PC-3 (cell line): ENCODE data around the gene UQCRQ. TPM values are rescaled to one million over a fixed set of nuclear protein-coding genes. Genes with fewer than 3 reads are reported as not detected.

ENCODE experiments used
- ATAC-seq: fragments of 200-7000 bp; cut with Tn5 transposase; 2 replicates; pipeline ENCODE4 v1.9.1; 2020; ENCODE audit warnings: mild to moderate bottlenecking, moderate library complexity
- BruUV-seq: library from RNA; stranded (reverse); fragments of 400-500 nt; replicated peaks from 2 replicates; lab custom pipeline; 2021; lab: Mats Ljungman, UMichigan
- CTCF ChIA-PET: fragments of 300-600 bp; sonication (Branson Sonifier 250); formaldehyde crosslinking; loops from one replicate; lab custom pipeline; 2022; ENCODE audit warnings: antibody characterized with exemption; lab: Charles Lee
- POLR2A ChIA-PET: fragments of 300-600 bp; sonication (Branson Sonifier 250); formaldehyde crosslinking; loops from one replicate; lab custom pipeline; 2022; ENCODE audit warnings: antibody characterized with exemption; ENCODE audit not compliant: unreplicated experiment; lab: Charles Lee
- DNase-seq: peaks from one replicate; pipeline ENCODE4 v3.0.0-alpha.2; 2015
- H2AFZ ChIP-seq: fragments of 300-600 bp; sonication (generic); 2 replicates; pipeline ENCODE4 v1.6.0; 2016; ENCODE audit warnings: antibody characterized with exemption, low read length
- H3F3A ChIP-seq: fragments of 300-600 bp; sonication (generic); one replicate; pipeline ENCODE4 v1.6.0; 2017; ENCODE audit warnings: antibody characterized with exemption, low read length, control low read depth, mild to moderate bottlenecking; ENCODE audit not compliant: unreplicated experiment
- H3K27ac ChIP-seq: fragments of 300-600 bp; sonication (generic); 2 replicates; pipeline ENCODE4 v1.5.1; 2016; ENCODE audit warnings: mild to moderate bottlenecking, low read length
- H3K27me3 ChIP-seq: fragments of 300-600 bp; sonication (generic); 2 replicates; pipeline ENCODE4 v1.6.1; 2016; ENCODE audit warnings: low read length, mixed read lengths
- H3K36me3 ChIP-seq: fragments of 300-600 bp; sonication (generic); 2 replicates; pipeline ENCODE4 v1.6.1; 2016; ENCODE audit warnings: low read depth, mixed run types, low read length, mixed read lengths
- H3K4me1 ChIP-seq: fragments of 300-600 bp; sonication (generic); 2 replicates; pipeline ENCODE4 v1.5.1; 2016; ENCODE audit warnings: low read length; ENCODE audit not compliant: insufficient read depth
- H3K4me2 ChIP-seq: fragments of 300-600 bp; sonication (generic); 2 replicates; pipeline ENCODE4 v1.6.0; 2016; ENCODE audit warnings: low read length
- H3K4me3 ChIP-seq: fragments of 300-600 bp; sonication (generic); 2 replicates; pipeline ENCODE4 v1.5.1; 2016; ENCODE audit warnings: mild to moderate bottlenecking, low read length, mixed read lengths
- H3K79me2 ChIP-seq: fragments of 300-600 bp; sonication (generic); 2 replicates; pipeline ENCODE4 v1.6.1; 2017; ENCODE audit warnings: low read length, mixed read lengths
- H3K9ac ChIP-seq: fragments of 300-600 bp; sonication (generic); 2 replicates; pipeline ENCODE4 v1.6.0; 2016; ENCODE audit warnings: mild to moderate bottlenecking, low read length
- H3K9me2 ChIP-seq: fragments of 300-600 bp; sonication (generic); replicated peaks from 2 replicates; pipeline ENCODE4 v1.6.1; 2016; ENCODE audit warnings: mixed run types, low read length, mixed read lengths
- H3K9me3 ChIP-seq: fragments of 300-600 bp; sonication (generic); 2 replicates; pipeline ENCODE4 v1.6.1; 2016; ENCODE audit warnings: low read length, mixed read lengths
- H4K20me1 ChIP-seq: fragments of 300-600 bp; sonication (generic); 2 replicates; pipeline ENCODE4 v1.6.1; 2016; ENCODE audit warnings: low read length, mixed read lengths
- EZH2 ChIP-seq: fragments of 300-600 bp; sonication (generic); IDR thresholded peaks from one replicate; pipeline ENCODE4 v1.6.1; 2017; ENCODE audit warnings: antibody characterized with exemption, mild to moderate bottlenecking, low read length; ENCODE audit not compliant: unreplicated experiment
- EZH2phosphoT487 ChIP-seq: fragments of 300-600 bp; sonication (generic); IDR thresholded peaks from 2 replicates; pipeline ENCODE4 v1.6.1; 2018; ENCODE audit warnings: mild to moderate bottlenecking, antibody characterized with exemption, low read length, borderline replicate concordance
- intact Hi-C: fragments of 100-400 bp; cut with micrococcal nuclease; formaldehyde crosslinking; loops from 2 replicates; pipeline ENCODE4 v1.9.0; 2023
- total RNA-seq: library from RNA; depleted of rRNA; stranded (reverse); fragments of >200 nt; gene quantifications from 2 replicates; pipeline ENCODE4 v1.2.3, GENCODE V29; 2014
- TF ChIP-seq, protein P1 (sequence below): fragments of 300-600 bp; sonication (generic); conservative IDR thresholded peaks from 2 replicates; pipeline ENCODE4 v1.5.1; 2017; ENCODE audit warnings: antibody characterized with exemption, low read depth, mild to moderate bottlenecking, low read length

Gene UQCRQ
- total RNA-seq, 1 experiment from 2014 or later, result 198 TPM

DNA sequence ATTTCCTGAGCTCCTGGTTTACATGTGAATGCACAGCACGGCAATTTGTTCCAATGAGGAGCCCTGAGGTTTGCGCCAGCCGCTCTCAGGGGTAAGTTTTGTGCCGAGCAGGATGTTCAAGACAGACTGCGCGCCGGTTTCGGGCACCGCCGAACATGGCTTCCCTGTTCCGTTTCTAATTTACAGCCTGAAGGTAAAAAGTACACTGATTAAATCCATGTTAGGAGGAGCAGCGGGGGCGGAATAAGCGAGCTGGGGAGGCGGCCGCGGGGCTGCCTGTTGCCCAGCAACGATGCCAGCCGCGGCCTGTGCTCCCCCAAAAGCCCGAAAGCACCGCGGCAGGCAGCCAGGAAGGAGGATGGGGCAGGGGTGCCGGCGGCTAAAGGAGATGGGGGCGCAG, 47.0 kb upstream of the UQCRQ start:
- Histone ChIP-seq H4K20me1 (no peaks in the 10 kb centered on the region), H3K4me2 (no peak overlapping the region), H2AFZ (no peak overlapping the region), H3K9me2 (no peaks in the 10 kb centered on the region), H3K4me1 (no peaks in the 10 kb centered on the region), H3K4me3 (no peak overlapping the region), H3K79me2 (no peaks in the 10 kb centered on the region), H3K27ac (no peak overlapping the region), H3K36me3 (no peaks in the 10 kb centered on the region), H3F3A (no peaks in the 10 kb centered on the region), H3K27me3 (no peaks in the 10 kb centered on the region), H3K9me3 (no peaks in the 10 kb centered on the region), H3K9ac (no peak overlapping the region)
- no TSS peak for BruUV-seq
- intact Hi-C loops, result no loop called here
- TF ChIP-seq EZH2, result no peak
- TF ChIP-seq, protein P1, sequence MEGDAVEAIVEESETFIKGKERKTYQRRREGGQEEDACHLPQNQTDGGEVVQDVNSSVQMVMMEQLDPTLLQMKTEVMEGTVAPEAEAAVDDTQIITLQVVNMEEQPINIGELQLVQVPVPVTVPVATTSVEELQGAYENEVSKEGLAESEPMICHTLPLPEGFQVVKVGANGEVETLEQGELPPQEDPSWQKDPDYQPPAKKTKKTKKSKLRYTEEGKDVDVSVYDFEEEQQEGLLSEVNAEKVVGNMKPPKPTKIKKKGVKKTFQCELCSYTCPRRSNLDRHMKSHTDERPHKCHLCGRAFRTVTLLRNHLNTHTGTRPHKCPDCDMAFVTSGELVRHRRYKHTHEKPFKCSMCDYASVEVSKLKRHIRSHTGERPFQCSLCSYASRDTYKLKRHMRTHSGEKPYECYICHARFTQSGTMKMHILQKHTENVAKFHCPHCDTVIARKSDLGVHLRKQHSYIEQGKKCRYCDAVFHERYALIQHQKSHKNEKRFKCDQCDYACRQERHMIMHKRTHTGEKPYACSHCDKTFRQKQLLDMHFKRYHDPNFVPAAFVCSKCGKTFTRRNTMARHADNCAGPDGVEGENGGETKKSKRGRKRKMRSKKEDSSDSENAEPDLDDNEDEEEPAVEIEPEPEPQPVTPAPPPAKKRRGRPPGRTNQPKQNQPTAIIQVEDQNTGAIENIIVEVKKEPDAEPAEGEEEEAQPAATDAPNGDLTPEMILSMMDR, result no peak
- no peak for TF ChIP-seq EZH2phosphoT487
- no peak for DNase-seq
- ChIA-PET POLR2A (no interaction called here), CTCF (interaction anchor here (0.5 to 1.1 kb wide), 3 partner anchors 65 to 228 kb away, joined by 4 to 12 read pairs (median 4); no protein-coding TSS in a partner anchor)
- no peak for ATAC-seq

DNA sequence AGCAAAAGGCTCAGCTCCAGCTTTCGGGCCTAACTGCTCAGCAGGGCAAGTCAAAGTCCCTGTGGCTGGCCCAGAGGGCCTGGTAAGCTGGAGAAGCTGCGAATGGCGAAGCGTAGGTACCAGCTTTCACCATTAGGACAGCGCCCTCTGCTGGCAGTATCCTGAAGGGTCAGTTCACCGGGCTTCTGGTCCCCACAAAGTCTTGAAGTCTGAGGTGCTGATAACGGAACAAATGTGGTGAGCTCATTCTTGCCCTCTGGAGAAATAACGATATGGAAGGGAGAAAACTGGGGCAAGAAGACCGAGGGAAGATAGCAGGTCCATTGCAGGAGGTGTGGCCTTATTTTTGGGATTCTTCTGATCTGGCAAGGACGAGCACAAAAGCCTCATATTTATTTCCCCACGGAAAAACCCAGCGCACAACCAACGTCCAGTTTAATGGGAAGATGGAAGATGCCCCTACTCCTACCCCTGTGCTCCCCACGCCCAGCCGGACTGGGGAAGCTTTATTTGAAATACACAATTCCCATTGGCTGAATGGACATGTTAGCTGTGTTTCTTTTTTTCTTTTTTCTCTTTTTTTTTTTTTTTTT, 46.2 kb upstream of the UQCRQ start:
- H3K36me3 ChIP-seq, result no peaks in the 10 kb centered on the region
- no peaks in the 10 kb centered on the region for H3K79me2 ChIP-seq
- no peaks in the 10 kb centered on the region for H3K27me3 ChIP-seq
- no peaks in the 10 kb centered on the region for H3K4me1 ChIP-seq
- H3K4me3 ChIP-seq, result no peak overlapping the region
- ChIA-PET POLR2A (interaction anchor here (0.6 kb wide), 2 partner anchors 191 to 324 kb away, joined by 3 to 12 read pairs; no protein-coding TSS in a partner anchor), CTCF (interaction anchor here (0.5 to 1.1 kb wide), 9 partner anchors 25 to 293 kb away, joined by 3 to 12 read pairs (median 4); partner anchors contain the start of genes GDF9 and UQCRQ)
- H4K20me1 ChIP-seq, result no peaks in the 10 kb centered on the region
- TF ChIP-seq, protein P1, result peak; percentile 87
- no peak for TF ChIP-seq EZH2
- H3F3A ChIP-seq, result no peaks in the 10 kb centered on the region
- DNase-seq, result peak; percentile 82
- H3K9me3 ChIP-seq, result no peaks in the 10 kb centered on the region
- no peaks in the 10 kb centered on the region for H3K9me2 ChIP-seq
- ATAC-seq, result peak; percentile 83
- no peak overlapping the region for H3K9ac ChIP-seq
- H2AFZ ChIP-seq, result no peak overlapping the region
- intact Hi-C loops, result loop anchor here (1.0 to 5.0 kb wide), 5 partner anchors 43 to 433 kb away; partner anchors contain the start of gene SEPTIN8
- H3K4me2 ChIP-seq, result no peak overlapping the region
- no TSS peak for BruUV-seq
- H3K27ac ChIP-seq, result no peak overlapping the region

DNA sequence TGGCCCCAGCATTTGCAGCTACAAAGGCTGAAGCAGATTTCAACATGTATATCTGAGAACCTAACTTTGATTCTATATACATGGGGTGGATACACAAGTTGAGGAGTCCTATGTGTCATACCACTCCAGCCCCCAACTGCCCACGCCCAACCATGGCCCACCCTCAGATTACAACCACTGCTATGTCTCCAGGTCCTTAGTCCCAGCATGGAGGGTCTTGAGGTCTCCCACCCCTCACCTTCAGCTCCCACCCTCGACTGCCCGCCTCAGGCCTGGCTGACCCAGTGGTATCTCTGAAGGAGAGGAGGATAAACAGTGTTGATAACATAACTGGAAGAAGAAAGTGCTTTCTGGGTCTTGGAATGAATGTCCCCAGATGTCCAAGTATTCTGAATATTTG, 45.1 kb upstream of the UQCRQ start:
- no peak for ATAC-seq
- H3K4me2 ChIP-seq, result no peak overlapping the region
- no peak overlapping the region for H2AFZ ChIP-seq
- H3K27ac ChIP-seq, result no peak overlapping the region
- H3F3A ChIP-seq, result no peaks in the 10 kb centered on the region
- no peaks in the 10 kb centered on the region for H3K36me3 ChIP-seq
- ChIA-PET POLR2A (no interaction called here), CTCF (interaction anchor here (0.6 kb wide), 1 partner anchor 24 kb away, joined by 3 read pairs; no protein-coding TSS in a partner anchor)
- no peaks in the 10 kb centered on the region for H3K79me2 ChIP-seq
- TF ChIP-seq EZH2phosphoT487 (no peak), EZH2 (no peak)
- TF ChIP-seq, protein P1, result no peak
- H3K4me3 ChIP-seq, result no peak overlapping the region
- BruUV-seq, result no TSS peak
- no peak overlapping the region for H3K9ac ChIP-seq
- no peaks in the 10 kb centered on the region for H4K20me1 ChIP-seq
- intact Hi-C loops, result loop anchor here (5.0 kb wide), 4 partner anchors 44 to 434 kb away; partner anchors contain the start of gene SEPTIN8
- H3K4me1 ChIP-seq, result no peaks in the 10 kb centered on the region
- no peaks in the 10 kb centered on the region for H3K9me3 ChIP-seq
- H3K9me2 ChIP-seq, result no peaks in the 10 kb centered on the region
- no peaks in the 10 kb centered on the region for H3K27me3 ChIP-seq
- DNase-seq, result no peak
